Measurements from ENCODE around the gene PLXNC1.

- TF ChIP-seq GATA2 (IDR thresholded peaks at IDR 0.05; ENCODE audit: low read depth, low read length) (no peak), GATA3 (IDR thresholded peaks at IDR 0.05; ENCODE audit: low read depth, low read length) (no peak)
Measured at GRCh38 chr12:94178054-94178453, 29.7 kb downstream of the PLXNC1 start.
